Natural killer cell (primary cell): Measurements from ENCODE around the gene WNT16. TPM values are rescaled to one million over a fixed set of nuclear protein-coding genes. Genes with fewer than 3 reads are reported as not detected.

Experiments used
- ATAC-seq, 3 donors: fragments of 150-1000 bp in 2 of 3; fragments of 200-7000 bp in 1 of 3; cut with Tn5 transposase; 1 replicate in 1 of 3; 2 replicates in 2 of 3; pipeline ENCODE4 v1.10.0; 2021; ENCODE audit warnings: mild to moderate bottlenecking in 2 of 3, moderate library complexity in 2 of 3
- DNase-seq, 2 donors: peaks; one replicate each; pipeline versions ENCODE4 v3.0.0 to v3.0.0-alpha.2; 2013 to 2021; ENCODE audit warnings: mixed read lengths in 1 of 2
- H3K27ac ChIP-seq: one replicate; pipeline ENCODE4 v1.5.1; 2013; ENCODE audit warnings: mild to moderate bottlenecking, low read length
- H3K27me3 ChIP-seq: one replicate; pipeline ENCODE4 v1.6.1; 2013; ENCODE audit warnings: low read length; ENCODE audit not compliant: control insufficient read depth, insufficient read depth
- H3K36me3 ChIP-seq: one replicate; pipeline ENCODE4 v1.6.1; 2013; ENCODE audit warnings: low read length; ENCODE audit not compliant: control insufficient read depth, insufficient read depth
- H3K4me1 ChIP-seq: one replicate; pipeline ENCODE4 v1.6.1; 2013; ENCODE audit warnings: low read length; ENCODE audit not compliant: control insufficient read depth, insufficient read depth
- H3K4me3 ChIP-seq: one replicate; pipeline ENCODE4 v1.5.1; 2013; ENCODE audit warnings: low read length
- H3K9me3 ChIP-seq: one replicate; pipeline ENCODE4 v1.6.1; 2013; ENCODE audit warnings: low read length; ENCODE audit not compliant: control insufficient read depth, insufficient read depth
- H3K27ac Mint-ChIP-seq, 2 donors: one replicate each; pipeline ENCODE4 v1.8.0; 2022; ENCODE audit warnings: mild to moderate bottlenecking in 2 of 2, mixed read lengths in 2 of 2, moderate library complexity in 1 of 2
- H3K27me3 Mint-ChIP-seq, 2 donors: one replicate each; pipeline ENCODE4 v1.8.0; 2022; ENCODE audit warnings: low read depth in 2 of 2, mixed read lengths in 2 of 2
- H3K36me3 Mint-ChIP-seq: one replicate; pipeline ENCODE4 v1.8.0; 2022; ENCODE audit warnings: mixed read lengths
- H3K4me1 Mint-ChIP-seq, 2 donors: one replicate each; pipeline ENCODE4 v1.8.0; 2022; ENCODE audit warnings: mixed read lengths in 2 of 2
- H3K4me3 Mint-ChIP-seq: one replicate; pipeline ENCODE4 v1.8.0; 2022; ENCODE audit warnings: mild to moderate bottlenecking, moderate library complexity, mixed read lengths
- H3K9me3 Mint-ChIP-seq, 2 donors: one replicate each; pipeline ENCODE4 v1.8.0; 2022; ENCODE audit warnings: mixed read lengths in 2 of 2
- WGBS: methylation state at CpG from one replicate; pipeline ENCODE4 v1.1.7; 2013; ENCODE audit warnings: missing lambda C conversion rate; ENCODE audit not compliant: insufficient coverage; 5-methylcytosine and 5-hydroxymethylcytosine counted together
- intact Hi-C: fragments of 100-400 bp; cut with micrococcal nuclease; formaldehyde crosslinking; loops from one replicate; pipeline ENCODE4 v1.14.2; 2022
- total RNA-seq, 4 donors: library from RNA; stranded (reverse); fragments of 120-200 nt in 1 of 4; gene quantifications; one replicate each; pipeline versions ENCODE4 v1.2.3 to v1.2.4, GENCODE V29; 2013 to 2022
- TF ChIP-seq, protein P1 (sequence below): fragments of 200-600 bp; IDR thresholded peaks from one replicate; pipeline ENCODE4 v1.8.0; 2022; ENCODE audit warnings: antibody characterized with exemption

WNT16 gene
- total RNA-seq, 3 donors from 2014 or later (not counting 1 experiment from before 2014, with no cell fraction given), result not detected

DNA sequence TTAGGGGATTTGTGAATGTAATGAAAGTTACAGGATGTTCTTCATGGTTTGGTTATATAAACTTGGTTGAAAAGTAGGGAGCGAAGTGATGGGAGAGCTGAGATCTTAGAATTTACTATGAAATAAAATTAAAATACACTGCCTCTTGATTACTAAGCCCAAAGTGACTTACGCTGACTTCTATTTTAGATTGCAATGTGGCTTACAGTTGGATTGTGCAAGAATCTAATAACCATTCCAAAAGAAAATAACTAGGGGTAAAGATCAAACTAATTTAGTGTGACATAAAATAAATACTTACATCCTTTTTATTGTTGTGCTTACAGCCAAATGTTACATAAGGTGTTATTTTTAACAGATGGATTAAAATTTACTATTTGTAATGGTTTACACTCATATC is 15.3 kb downstream of the WNT16 start:
- H3K27ac ChIP-seq, result no peak overlapping the region

DNA sequence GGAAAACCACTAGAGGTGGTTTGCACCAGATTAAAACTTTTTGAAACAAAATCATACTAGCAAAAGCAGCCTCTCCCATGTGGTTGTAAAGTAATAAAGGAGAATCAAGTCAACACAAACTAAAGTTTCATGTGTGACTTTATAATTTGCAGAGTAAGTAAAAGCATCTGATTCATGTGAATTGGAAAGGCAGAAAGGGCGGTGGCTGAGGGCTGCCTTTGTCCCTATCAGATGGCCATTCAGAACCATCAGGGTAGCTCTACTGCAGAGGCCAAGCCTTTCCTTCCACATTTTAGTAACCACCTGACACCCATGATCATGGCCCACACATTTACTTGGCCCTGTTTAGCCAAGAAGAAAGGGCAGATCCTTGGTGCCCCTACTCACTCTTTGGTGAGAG is 15.7 kb downstream of the WNT16 start:
- 91% methylated on average over 1 of the region's 1 CpG for WGBS
- Mint-ChIP-seq H3K4me1 (no peaks in the 10 kb centered on the region), H3K36me3 (peaks cover 8% of the 10 kb centered on the region), H3K27ac (no peak overlapping the region), H3K9me3 (no peaks in the 10 kb centered on the region), H3K4me3 (no peak overlapping the region), H3K27me3 (no peaks in the 10 kb centered on the region)
- ATAC-seq (no peak), DNase-seq (no peak)
- Histone ChIP-seq H3K9me3 (no peaks in the 10 kb centered on the region), H3K27me3 (no peaks in the 10 kb centered on the region), H3K4me3 (no peak overlapping the region), H3K36me3 (peaks cover 6% of the 10 kb centered on the region), H3K27ac (no peak overlapping the region), H3K4me1 (no peaks in the 10 kb centered on the region)
- intact Hi-C loops, result no loop called here
- TF ChIP-seq, protein P1, sequence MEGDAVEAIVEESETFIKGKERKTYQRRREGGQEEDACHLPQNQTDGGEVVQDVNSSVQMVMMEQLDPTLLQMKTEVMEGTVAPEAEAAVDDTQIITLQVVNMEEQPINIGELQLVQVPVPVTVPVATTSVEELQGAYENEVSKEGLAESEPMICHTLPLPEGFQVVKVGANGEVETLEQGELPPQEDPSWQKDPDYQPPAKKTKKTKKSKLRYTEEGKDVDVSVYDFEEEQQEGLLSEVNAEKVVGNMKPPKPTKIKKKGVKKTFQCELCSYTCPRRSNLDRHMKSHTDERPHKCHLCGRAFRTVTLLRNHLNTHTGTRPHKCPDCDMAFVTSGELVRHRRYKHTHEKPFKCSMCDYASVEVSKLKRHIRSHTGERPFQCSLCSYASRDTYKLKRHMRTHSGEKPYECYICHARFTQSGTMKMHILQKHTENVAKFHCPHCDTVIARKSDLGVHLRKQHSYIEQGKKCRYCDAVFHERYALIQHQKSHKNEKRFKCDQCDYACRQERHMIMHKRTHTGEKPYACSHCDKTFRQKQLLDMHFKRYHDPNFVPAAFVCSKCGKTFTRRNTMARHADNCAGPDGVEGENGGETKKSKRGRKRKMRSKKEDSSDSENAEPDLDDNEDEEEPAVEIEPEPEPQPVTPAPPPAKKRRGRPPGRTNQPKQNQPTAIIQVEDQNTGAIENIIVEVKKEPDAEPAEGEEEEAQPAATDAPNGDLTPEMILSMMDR, result no peak

More for the DNA sequence above, 15.3 kb downstream of the WNT16 start:
- Histone ChIP-seq H3K36me3 (peaks cover 6% of the 10 kb centered on the region), H3K4me1 (peaks cover 2% of the 10 kb centered on the region), H3K27me3 (no peaks in the 10 kb centered on the region), H3K4me3 (no peak overlapping the region), H3K9me3 (no peaks in the 10 kb centered on the region)
- no peaks in the 10 kb centered on the region for H3K27me3 Mint-ChIP-seq
- TF ChIP-seq, protein P1, result no peak
- peaks cover 8% of the 10 kb centered on the region for H3K36me3 Mint-ChIP-seq
- WGBS, result no CpG with 5 or more reads among the region's 2 CpGs
- no peak for ATAC-seq
- H3K9me3 Mint-ChIP-seq, result no peaks in the 10 kb centered on the region
- intact Hi-C loops, result no loop called here
- no peak overlapping the region for H3K27ac Mint-ChIP-seq
- no peak overlapping the region for H3K4me3 Mint-ChIP-seq
- no peak for DNase-seq
- H3K4me1 Mint-ChIP-seq, result peaks cover under 1 to 3% of the 10 kb centered on the region in 2 donors

DNA sequence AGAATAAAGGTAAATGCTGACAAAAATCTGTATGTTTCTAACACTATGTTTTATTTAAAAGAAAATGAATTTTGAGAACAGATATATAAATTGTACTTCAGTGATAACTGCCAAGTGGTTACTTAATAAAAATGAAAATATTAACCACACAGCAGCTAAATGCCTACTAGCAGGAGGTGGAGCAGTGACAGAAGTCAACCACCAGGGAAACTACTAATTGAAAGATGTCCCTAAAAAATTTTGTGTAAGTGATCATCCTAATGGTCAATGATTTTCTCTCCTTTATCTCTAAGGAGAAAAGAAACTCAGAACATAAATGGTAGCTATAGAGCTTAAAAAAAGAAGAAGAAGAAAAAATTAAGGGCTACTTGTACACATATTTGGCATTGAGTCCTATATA is 22.9 kb downstream of the WNT16 start:
- TF ChIP-seq, protein P1, result no peak
- no peak overlapping the region for H3K4me3 ChIP-seq
- no peak for ATAC-seq

DNA sequence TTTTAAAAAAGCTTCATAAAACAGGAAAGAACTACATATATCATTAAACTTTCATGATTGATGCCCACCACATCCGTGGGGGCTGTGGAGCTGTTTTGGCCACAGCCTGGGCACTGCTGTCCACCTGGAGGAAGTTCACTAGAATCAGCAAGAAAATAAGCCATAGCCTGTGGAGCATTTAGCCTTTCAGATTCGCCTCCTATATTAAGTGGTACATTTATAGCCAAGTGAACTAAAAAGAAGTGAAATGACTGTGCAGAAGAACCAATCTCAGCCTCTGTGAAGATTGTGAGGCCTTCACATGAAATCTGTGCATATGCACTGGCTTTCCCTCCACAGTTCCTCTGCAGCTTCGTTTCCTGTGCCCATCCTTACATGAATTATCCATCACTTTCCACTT is 23.5 kb downstream of the WNT16 start:
- no peaks in the 10 kb centered on the region for H3K27me3 ChIP-seq
- ATAC-seq (no peak), DNase-seq (no peak)
- Mint-ChIP-seq H3K4me1 (peaks cover 0 to 3% of the 10 kb centered on the region in 2 donors), H3K27me3 (no peaks in the 10 kb centered on the region), H3K4me3 (no peak overlapping the region), H3K27ac (no peak overlapping the region), H3K36me3 (peaks cover 22% of the 10 kb centered on the region), H3K9me3 (no peaks in the 10 kb centered on the region)
- H3K27ac ChIP-seq, result no peak overlapping the region
- TF ChIP-seq, protein P1, result no peak
- H3K4me3 ChIP-seq, result no peak overlapping the region
- intact Hi-C loops, result no loop called here
- 61% methylated on average over 3 of the region's 3 CpGs for WGBS
- H3K36me3 ChIP-seq, result peaks cover 37% of the 10 kb centered on the region
- H3K4me1 ChIP-seq, result no peaks in the 10 kb centered on the region
- no peaks in the 10 kb centered on the region for H3K9me3 ChIP-seq

More for the DNA sequence above, 22.9 kb downstream of the WNT16 start:
- no peak overlapping the region for H3K27ac Mint-ChIP-seq
- H3K36me3 Mint-ChIP-seq, result peaks cover 16% of the 10 kb centered on the region
- H3K4me1 Mint-ChIP-seq, result peaks cover 0 to 3% of the 10 kb centered on the region in 2 donors
- intact Hi-C loops, result no loop called here
- Histone ChIP-seq H3K36me3 (peaks cover 38% of the 10 kb centered on the region), H3K27me3 (no peaks in the 10 kb centered on the region), H3K27ac (no peak overlapping the region), H3K4me1 (no peaks in the 10 kb centered on the region), H3K9me3 (no peaks in the 10 kb centered on the region)
- no peak overlapping the region for H3K4me3 Mint-ChIP-seq
- H3K27me3 Mint-ChIP-seq, result no peaks in the 10 kb centered on the region
- no peak for DNase-seq
- H3K9me3 Mint-ChIP-seq, result no peaks in the 10 kb centered on the region
